ENCODE data around the gene SH3BP4. TPM values are rescaled to one million over a fixed set of nuclear protein-coding genes. Genes with fewer than 3 reads are reported as not detected.

SH3BP4 gene
- total and polyA plus RNA-seq, 2 of the 8 experiments (the other 6 are each of a cell fraction or from before 2014, with no cell fraction given), result 28.3 to 35.4 TPM

DNA sequence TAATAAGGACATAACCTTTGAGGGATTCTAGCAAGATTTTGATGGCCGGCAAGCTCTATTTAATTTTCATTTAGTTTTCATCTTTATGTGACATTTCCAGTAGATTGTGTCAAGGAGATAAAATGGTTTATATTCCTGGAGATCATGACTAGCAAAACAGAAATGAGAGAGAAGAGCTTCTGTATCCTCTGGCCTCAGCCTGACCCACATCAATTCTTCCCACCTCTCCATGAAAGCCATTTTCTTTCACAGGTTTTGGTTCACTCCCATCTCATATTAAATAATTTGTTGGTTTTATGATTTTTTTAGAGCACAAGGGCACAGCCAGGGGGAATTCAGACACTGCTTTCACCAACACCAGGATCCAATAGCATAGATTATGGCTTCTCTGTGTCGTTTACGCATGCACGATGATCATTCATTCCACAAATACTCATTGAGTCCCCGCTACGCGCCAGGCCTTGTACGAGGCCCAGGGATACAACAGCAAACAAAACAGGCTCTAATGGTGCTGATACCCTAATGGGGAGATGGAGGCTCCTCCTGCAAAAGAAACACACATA lies 85.9 kb downstream of the SH3BP4 start:
- POLR2A ChIA-PET (ENCODE audit: partially characterized antibody), result no interaction called here
- H3K4ac ChIP-seq (replicated peaks; ENCODE audit: insufficient read length, low read depth, low read length), result no peak overlapping the region
- peaks cover 4% of the 10 kb centered on the region in 2 experiments for H4K20me1 ChIP-seq (replicated peaks in 1 of 2; ENCODE audit: control insufficient read depth in 1 of 2, insufficient read depth in 2 of 2, low read length in 2 of 2)
- H3K23me2 ChIP-seq (ENCODE audit: low read depth, low read length), result no peaks in the 10 kb centered on the region
- H3K36me3 ChIP-seq (ENCODE audit: control insufficient read depth in 2 of 4, insufficient read depth in 4 of 4, low read length in 3 of 4), result peaks cover 18 to 51% (median 26%) of the 10 kb centered on the region in 4 experiments
- H3K27me3 ChIP-seq (replicated peaks in 1 of 4; ENCODE audit: control insufficient read depth in 3 of 4, extremely low read depth in 1 of 4, insufficient read depth in 3 of 4, low read length in 3 of 4), result no peaks in the 10 kb centered on the region
- no peak overlapping the region for H2BK20ac ChIP-seq (ENCODE audit: low read length)
- H3K4me1 ChIP-seq (replicated peaks in 1 of 4; ENCODE audit: control insufficient read depth in 3 of 4, insufficient read depth in 4 of 4, low read length in 3 of 4), result peaks cover 0 to 6% (median 2%) of the 10 kb centered on the region in 4 experiments; a peak in 3 of 7 replicates
- no peak overlapping the region for H4K8ac ChIP-seq (ENCODE audit: extremely low read depth, insufficient read depth, low read length)
- TF ChIP-seq SIRT6 (IDR thresholded peaks at IDR 0.05; ENCODE audit: low read length), result no peak
- no peak overlapping the region for H3K56ac ChIP-seq (replicated peaks; ENCODE audit: insufficient read length, low read depth, low read length)
- no peak overlapping the region for H2AK5ac ChIP-seq (ENCODE audit: low read depth, low read length)
- H3K79me1 ChIP-seq (ENCODE audit: low read depth, low read length), result peaks cover 6% of the 10 kb centered on the region
- no peak overlapping the region for H2BK5ac ChIP-seq (ENCODE audit: low read depth, low read length)
- no peak overlapping the region for H4K91ac ChIP-seq (replicated peaks; ENCODE audit: insufficient read length, low read length)
- no peak overlapping the region for H3K23ac ChIP-seq (ENCODE audit: insufficient read length)
- H2BK12ac ChIP-seq (ENCODE audit: low read depth, low read length), result no peak overlapping the region
- no peak overlapping the region for H3K9ac ChIP-seq (replicated peaks in 1 of 4; ENCODE audit: extremely low read depth in 1 of 4, low read depth in 3 of 4, low read length in 3 of 4)
- no peak overlapping the region for H3K27ac ChIP-seq (ENCODE audit: low read depth, low read length)
- no peak overlapping the region for H3K4me2 ChIP-seq (ENCODE audit: insufficient read depth in 1 of 2, low read depth in 2 of 2, low read length in 2 of 2)
- FAIRE-seq (no peak), DNase-seq (ENCODE audit: low read depth in 1 of 2, low spot score in 2 of 2) (no peak)
- H3K14ac ChIP-seq (ENCODE audit: insufficient read length), result no peak overlapping the region
- no peak overlapping the region for H2BK15ac ChIP-seq (ENCODE audit: low read length)
- no peak overlapping the region for H3K4me3 ChIP-seq (ENCODE audit: extremely low read depth in 1 of 4, insufficient read depth in 2 of 4, low read depth in 3 of 4, low read length in 4 of 4)
- no peak overlapping the region for H4K5ac ChIP-seq (ENCODE audit: insufficient read length, low read depth, low read length)
- H3K18ac ChIP-seq (ENCODE audit: extremely low read depth, low read length), result no peak overlapping the region
- CTCF ChIA-PET (ENCODE audit: partially characterized antibody), result no interaction called here
- 95% methylated on average over 8 of the region's 8 CpGs; no CpG with 5 or more reads in 1 of the 2 experiments for WGBS, 2 experiments (ENCODE audit: extremely low coverage in 1 of 2, insufficient coverage in 1 of 2, insufficient read length in 1 of 2, insufficient replicate concordance in 2 of 2, low coverage in 1 of 2, low lambda C conversion rate in 2 of 2, missing lambda C conversion rate in 1 of 2)
- no peak overlapping the region for H2BK120ac ChIP-seq (replicated peaks; ENCODE audit: low read depth, low read length)
- peaks cover 0 to 19% of the 10 kb centered on the region in 2 experiments; a peak in 2 of 4 replicates for H3K79me2 ChIP-seq (ENCODE audit: control insufficient read depth in 1 of 2, insufficient read depth in 2 of 2, low read length in 2 of 2)
- H2AFZ ChIP-seq (ENCODE audit: low read length), result no peak overlapping the region
- no peaks in the 10 kb centered on the region for H3K9me3 ChIP-seq (ENCODE audit: insufficient read depth in 2 of 2, low read depth in 1 of 2, low read length in 1 of 2)
